Measurements from ENCODE around the gene CDKN1B. TPM values are rescaled to one million over a fixed set of nuclear protein-coding genes. Genes with fewer than 3 reads are reported as not detected.
A peak's percentile ranks its signal among the peaks of the same experiment; 100 is the strongest.

Gene CDKN1B
- total and polyA plus RNA-seq, 2 experiments from 2014 or later = 3.4 to 24.4 TPM

DNA sequence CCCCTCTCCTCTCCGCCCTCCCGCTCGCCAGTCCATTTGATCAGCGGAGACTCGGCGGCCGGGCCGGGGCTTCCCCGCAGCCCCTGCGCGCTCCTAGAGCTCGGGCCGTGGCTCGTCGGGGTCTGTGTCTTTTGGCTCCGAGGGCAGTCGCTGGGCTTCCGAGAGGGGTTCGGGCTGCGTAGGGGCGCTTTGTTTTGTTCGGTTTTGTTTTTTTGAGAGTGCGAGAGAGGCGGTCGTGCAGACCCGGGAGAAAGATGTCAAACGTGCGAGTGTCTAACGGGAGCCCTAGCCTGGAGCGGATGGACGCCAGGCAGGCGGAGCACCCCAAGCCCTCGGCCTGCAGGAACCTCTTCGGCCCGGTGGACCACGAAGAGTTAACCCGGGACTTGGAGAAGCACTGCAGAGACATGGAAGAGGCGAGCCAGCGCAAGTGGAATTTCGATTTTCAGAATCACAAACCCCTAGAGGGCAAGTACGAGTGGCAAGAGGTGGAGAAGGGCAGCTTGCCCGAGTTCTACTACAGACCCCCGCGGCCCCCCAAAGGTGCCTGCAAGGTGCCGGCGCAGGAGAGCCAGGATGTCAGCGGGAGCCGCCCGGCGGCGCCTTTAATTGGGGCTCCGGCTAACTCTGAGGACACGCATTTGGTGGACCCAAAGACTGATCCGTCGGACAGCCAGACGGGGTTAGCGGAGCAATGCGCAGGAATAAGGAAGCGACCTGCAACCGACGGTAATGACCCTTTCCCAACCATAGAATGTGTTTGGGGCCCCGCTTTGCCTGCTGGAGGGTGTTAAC, 615 bp downstream of the CDKN1B start:
- Histone ChIP-seq H3K9me2 (ENCODE audit: insufficient read depth) (no peaks in the 10 kb centered on the region), H3K27me3 (replicated peaks; ENCODE audit: insufficient read depth) (no peaks in the 10 kb centered on the region), H3K27ac (peak overlapping the region; percentile 94), H3K4me1 (ENCODE audit: insufficient read depth) (peaks cover 54% of the 10 kb centered on the region), H3F3A (ENCODE audit: insufficient read depth) (peaks cover 53% of the 10 kb centered on the region), H4K20me1 (ENCODE audit: insufficient read depth) (no peaks in the 10 kb centered on the region), H3K9ac (peak overlapping the region; percentile 97), H3K9me3 (ENCODE audit: low read depth) (no peaks in the 10 kb centered on the region), H3K4me3 (peak overlapping the region; percentile 90), H3K79me2 (ENCODE audit: insufficient read depth) (peaks cover 55% of the 10 kb centered on the region), H2AFZ (peak overlapping the region; percentile 41; the same call in 1 of the 2 replicates), H3K36me3 (ENCODE audit: low read depth) (peaks cover 27% of the 10 kb centered on the region; the same call in 1 of the 2 replicates), H3K4me2 (ENCODE audit: unreplicated experiment) (peak overlapping the region; percentile 89)
- in situ Hi-C loops (cut with MboI) = loop anchor here (25.0 kb wide), 2 partner anchors 630 to 1130 kb away; no protein-coding TSS in a partner anchor
- peak; percentile 60 for DNase-seq
- no peak for TF ChIP-seq EZH2 (IDR thresholded peaks at IDR 0.05; ENCODE audit: insufficient read depth, poor library complexity, severe bottlenecking)
- no peak for TF ChIP-seq EZH2phosphoT487 (IDR thresholded peaks at IDR 0.05; ENCODE audit: insufficient read depth, low read depth)
- WGBS, 2 experiments (ENCODE audit: low coverage in 1 of 2, low lambda C conversion rate in 2 of 2, missing lambda C conversion rate in 2 of 2) = 1% methylated on average over 61 to 62 of the region's 62 CpGs

DNA sequence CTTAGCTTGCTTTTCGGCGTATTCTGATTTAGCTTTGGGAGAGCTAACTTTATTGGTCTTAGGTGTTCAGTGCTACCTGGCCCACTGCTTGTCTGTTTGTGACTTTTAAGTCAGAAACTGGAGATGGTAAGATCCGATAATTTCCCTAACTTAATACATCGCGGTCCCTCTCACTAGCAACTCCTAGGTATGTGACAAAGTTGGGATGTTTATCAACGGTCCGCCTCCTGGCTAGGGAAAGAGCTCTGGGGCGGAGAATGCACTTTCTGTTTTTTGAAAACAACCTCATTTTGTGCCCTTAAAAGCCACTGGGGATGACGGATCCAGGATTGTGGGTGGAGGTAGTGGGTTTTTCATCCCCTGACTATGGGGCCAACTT, 1.2 kb downstream of the CDKN1B start:
- Histone ChIP-seq H3K27ac (peak overlapping the region; percentile 94), H3F3A (ENCODE audit: insufficient read depth) (peaks cover 59% of the 10 kb centered on the region), H3K36me3 (ENCODE audit: low read depth) (peaks cover 27% of the 10 kb centered on the region; the same call in 1 of the 2 replicates), H3K9ac (peak overlapping the region; percentile 97), H2AFZ (no peak overlapping the region), H3K4me2 (ENCODE audit: unreplicated experiment) (peak overlapping the region; percentile 89), H3K79me2 (ENCODE audit: insufficient read depth) (peaks cover 61% of the 10 kb centered on the region), H3K4me1 (ENCODE audit: insufficient read depth) (peaks cover 59% of the 10 kb centered on the region), H3K9me2 (ENCODE audit: insufficient read depth) (no peaks in the 10 kb centered on the region), H3K4me3 (peak overlapping the region; percentile 90), H4K20me1 (ENCODE audit: insufficient read depth) (no peaks in the 10 kb centered on the region), H3K9me3 (ENCODE audit: low read depth) (no peaks in the 10 kb centered on the region), H3K27me3 (replicated peaks; ENCODE audit: insufficient read depth) (no peaks in the 10 kb centered on the region)
- no peak for TF ChIP-seq EZH2 (IDR thresholded peaks at IDR 0.05; ENCODE audit: insufficient read depth, poor library complexity, severe bottlenecking)
- TF ChIP-seq EZH2phosphoT487 (IDR thresholded peaks at IDR 0.05; ENCODE audit: insufficient read depth, low read depth) = no peak
- DNase-seq = peak; percentile 54
- in situ Hi-C loops (cut with MboI) = loop anchor here (25.0 kb wide), 2 partner anchors 631 to 1131 kb away; no protein-coding TSS in a partner anchor
- WGBS, 2 experiments (ENCODE audit: low coverage in 1 of 2, low lambda C conversion rate in 2 of 2, missing lambda C conversion rate in 2 of 2) = 0 to 2% methylated on average over 9 of the region's 9 CpGs

DNA sequence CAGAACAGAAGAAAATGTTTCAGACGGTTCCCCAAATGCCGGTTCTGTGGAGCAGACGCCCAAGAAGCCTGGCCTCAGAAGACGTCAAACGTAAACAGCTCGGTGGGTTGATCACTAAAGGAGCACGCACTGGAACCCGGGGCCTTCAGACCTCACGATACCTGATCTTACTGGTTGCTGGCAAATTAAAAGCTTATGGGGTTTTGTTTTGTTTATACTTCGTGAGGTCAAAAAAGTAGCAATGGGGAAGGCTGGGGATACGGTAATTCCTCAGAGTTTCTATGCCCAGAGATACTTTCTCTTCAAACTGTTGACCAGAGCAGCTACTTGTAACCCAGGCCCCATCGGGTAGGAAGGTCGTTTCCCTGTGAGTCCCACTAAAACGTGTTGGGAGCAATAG, 1.7 kb downstream of the CDKN1B start:
- in situ Hi-C loops (cut with MboI) = loop anchor here (25.0 kb wide), 2 partner anchors 632 to 1132 kb away; no protein-coding TSS in a partner anchor
- 3 to 4% methylated on average over 14 of the region's 14 CpGs for WGBS, 2 experiments (ENCODE audit: low coverage in 1 of 2, low lambda C conversion rate in 2 of 2, missing lambda C conversion rate in 2 of 2)
- no peak for TF ChIP-seq EZH2 (IDR thresholded peaks at IDR 0.05; ENCODE audit: insufficient read depth, poor library complexity, severe bottlenecking)
- TF ChIP-seq EZH2phosphoT487 (IDR thresholded peaks at IDR 0.05; ENCODE audit: insufficient read depth, low read depth) = no peak
- Histone ChIP-seq H2AFZ (no peak overlapping the region), H4K20me1 (ENCODE audit: insufficient read depth) (no peaks in the 10 kb centered on the region), H3K36me3 (ENCODE audit: low read depth) (peaks cover 27% of the 10 kb centered on the region; the same call in 1 of the 2 replicates), H3K9me2 (ENCODE audit: insufficient read depth) (no peaks in the 10 kb centered on the region), H3K27ac (peak overlapping the region; percentile 94), H3K79me2 (ENCODE audit: insufficient read depth) (peaks cover 65% of the 10 kb centered on the region), H3K9me3 (ENCODE audit: low read depth) (no peaks in the 10 kb centered on the region), H3K4me3 (peak overlapping the region; percentile 90), H3K4me1 (ENCODE audit: insufficient read depth) (peaks cover 57% of the 10 kb centered on the region), H3K27me3 (replicated peaks; ENCODE audit: insufficient read depth) (no peaks in the 10 kb centered on the region), H3K4me2 (ENCODE audit: unreplicated experiment) (peak overlapping the region; percentile 89), H3K9ac (peak overlapping the region; percentile 97), H3F3A (ENCODE audit: insufficient read depth) (peaks cover 60% of the 10 kb centered on the region)
- DNase-seq = peak; percentile 60

DNA sequence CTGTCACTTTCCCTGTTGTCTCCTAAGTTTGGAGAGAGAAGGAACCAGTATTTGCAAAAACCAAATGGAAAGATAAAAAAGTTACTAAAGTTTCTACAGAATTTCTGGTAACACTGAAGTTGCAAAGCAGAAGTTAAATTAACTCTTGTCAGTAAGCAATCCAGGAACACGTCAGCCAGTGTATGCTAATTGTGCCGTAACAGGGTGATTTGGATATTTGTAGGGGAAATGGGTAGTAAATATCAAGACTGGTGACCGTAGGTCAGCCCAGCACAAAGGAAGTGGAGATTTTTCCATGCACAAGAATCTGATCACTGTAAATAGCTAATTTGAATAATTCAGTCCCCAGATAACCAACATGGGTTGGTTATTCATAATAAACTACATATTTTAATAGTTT, 2.3 kb downstream of the CDKN1B start:
- Histone ChIP-seq H2AFZ (no peak overlapping the region), H3K9ac (peak overlapping the region; percentile 97), H3K27me3 (replicated peaks; ENCODE audit: insufficient read depth) (no peaks in the 10 kb centered on the region), H3F3A (ENCODE audit: insufficient read depth) (peaks cover 60% of the 10 kb centered on the region), H3K9me3 (ENCODE audit: low read depth) (no peaks in the 10 kb centered on the region), H3K27ac (peak overlapping the region; percentile 94), H3K4me2 (ENCODE audit: unreplicated experiment) (peak overlapping the region; percentile 89), H3K4me3 (peak overlapping the region; percentile 90), H3K36me3 (ENCODE audit: low read depth) (peaks cover 27% of the 10 kb centered on the region; the same call in 1 of the 2 replicates), H3K9me2 (ENCODE audit: insufficient read depth) (no peaks in the 10 kb centered on the region), H3K4me1 (ENCODE audit: insufficient read depth) (peaks cover 54% of the 10 kb centered on the region), H3K79me2 (ENCODE audit: insufficient read depth) (peaks cover 65% of the 10 kb centered on the region), H4K20me1 (ENCODE audit: insufficient read depth) (no peaks in the 10 kb centered on the region)
- in situ Hi-C loops (cut with MboI) = loop anchor here (25.0 kb wide), 2 partner anchors 632 to 1132 kb away; no protein-coding TSS in a partner anchor
- WGBS, 2 experiments (ENCODE audit: low coverage in 1 of 2, low lambda C conversion rate in 2 of 2, missing lambda C conversion rate in 2 of 2) = 28 to 31% methylated on average over 3 of the region's 3 CpGs
- TF ChIP-seq EZH2 (IDR thresholded peaks at IDR 0.05; ENCODE audit: insufficient read depth, poor library complexity, severe bottlenecking) = no peak
- no peak for TF ChIP-seq EZH2phosphoT487 (IDR thresholded peaks at IDR 0.05; ENCODE audit: insufficient read depth, low read depth)
- DNase-seq = peak; percentile 30

All from GM23248 (cell line).